WTC11 (cell line): ENCODE measurements around the gene CDHR5. TPM values are rescaled to one million over a fixed set of nuclear protein-coding genes. Genes with fewer than 3 reads are reported as not detected.
"Not testable (repeated sequence)": the region's sequence is repeated elsewhere in the genome, so short reads cannot be mapped to it uniquely, and the experiment has no call there.

Experiments used
- ATAC-seq: fragments of 200-7000 bp; cut with Tn5 transposase; 2 replicates; pipeline ENCODE4 v1.10.0; 2021; ENCODE audit warnings: mild to moderate bottlenecking, moderate library complexity
- CTCF ChIA-PET: fragments of 300-600 bp; sonication (Branson Sonifier 250); formaldehyde crosslinking; loops from one replicate; lab custom pipeline; 2021; ENCODE audit warnings: antibody characterized with exemption; lab: Charles Lee
- POLR2A ChIA-PET: fragments of 350-600 bp; sonication (Branson Sonifier 250); formaldehyde crosslinking; loops from one replicate; lab custom pipeline; 2021; ENCODE audit warnings: antibody characterized with exemption; lab: Charles Lee
- DNase-seq: peaks from one replicate; pipeline ENCODE4 v3.0.0; 2021; ENCODE audit warnings: low spot score
- H3K27ac Mint-ChIP-seq: 2 replicates; pipeline ENCODE4 v1.8.0; 2021; ENCODE audit warnings: mixed read lengths
- H3K27me3 Mint-ChIP-seq: 2 replicates; pipeline ENCODE4 v1.8.0; 2021; ENCODE audit warnings: low read depth, mild to moderate bottlenecking, moderate library complexity, mixed read lengths
- H3K36me3 Mint-ChIP-seq: 2 replicates; pipeline ENCODE4 v1.8.0; 2021; ENCODE audit warnings: mixed read lengths
- H3K4me1 Mint-ChIP-seq: 2 replicates; pipeline ENCODE4 v1.8.0; 2022; ENCODE audit warnings: mixed read lengths
- H3K4me3 Mint-ChIP-seq: 2 replicates; pipeline ENCODE4 v1.8.0; 2021; ENCODE audit warnings: mild to moderate bottlenecking, moderate library complexity, mixed read lengths
- H3K9me3 Mint-ChIP-seq: 2 replicates; pipeline ENCODE4 v1.8.0; 2021; ENCODE audit warnings: mixed read lengths
- ATF6 ChIP-seq: sonication (generic); formaldehyde crosslinking; IDR thresholded peaks from 2 replicates; pipeline ENCODE4 v1.8.1; 2023; ENCODE audit warnings: mild to moderate bottlenecking, missing genetic modification reagents
- CDX4 ChIP-seq: fragments of 250-450 bp; sonication (Bioruptor Pico); IDR thresholded peaks from 2 replicates; pipeline ENCODE4 v1.9.0; 2021; ENCODE audit warnings: moderate library complexity, mild to moderate bottlenecking, inconsistent platforms, borderline replicate concordance
- E2F5 ChIP-seq: sonication (generic); formaldehyde crosslinking; IDR thresholded peaks from 2 replicates; pipeline ENCODE4 v1.8.1; 2022; ENCODE audit warnings: mild to moderate bottlenecking, moderate library complexity, missing genetic modification reagents
- EMX1 ChIP-seq: fragments of 250-450 bp; sonication (Bioruptor Pico); IDR thresholded peaks from 2 replicates; pipeline ENCODE4 v1.8.0; 2021; ENCODE audit warnings: mild to moderate bottlenecking
- ETV6 ChIP-seq: sonication (generic); formaldehyde crosslinking; IDR thresholded peaks from 2 replicates; pipeline ENCODE4 v1.8.1; 2022; ENCODE audit warnings: mild to moderate bottlenecking, missing genetic modification reagents
- GTF2I ChIP-seq: fragments of 250-450 bp; sonication (Bioruptor Pico); conservative IDR thresholded peaks from 2 replicates; pipeline ENCODE4 v1.4.0; 2021; ENCODE audit warnings: mild to moderate bottlenecking
- IRF2 ChIP-seq: sonication (generic); formaldehyde crosslinking; IDR thresholded peaks from 2 replicates; pipeline ENCODE4 v1.8.0; 2022; ENCODE audit warnings: low read depth, missing genetic modification reagents, borderline replicate concordance
- KAT7 ChIP-seq: sonication (generic); formaldehyde crosslinking; IDR thresholded peaks from 2 replicates; pipeline ENCODE4 v1.8.1; 2023; ENCODE audit warnings: missing genetic modification reagents, mild to moderate bottlenecking, borderline replicate concordance
- NFYB ChIP-seq: sonication (generic); formaldehyde crosslinking; conservative IDR thresholded peaks from 2 replicates; pipeline ENCODE4 v1.8.0; 2022; ENCODE audit warnings: low read depth, missing genetic modification reagents
- NR2C2 ChIP-seq: sonication (generic); formaldehyde crosslinking; IDR thresholded peaks from 2 replicates; pipeline ENCODE4 v1.8.0; 2022; ENCODE audit warnings: mild to moderate bottlenecking, missing genetic modification reagents
- RORB ChIP-seq: fragments of 250-450 bp; sonication (Bioruptor Pico); IDR thresholded peaks from 2 replicates; pipeline ENCODE4 v1.9.0; 2021; ENCODE audit warnings: mild to moderate bottlenecking
- SMAD3 ChIP-seq: sonication (generic); formaldehyde crosslinking; IDR thresholded peaks from 2 replicates; pipeline ENCODE4 v1.8.0; 2022; ENCODE audit warnings: missing genetic modification reagents, mild to moderate bottlenecking, borderline replicate concordance
- SOX15 ChIP-seq: fragments of 250-450 bp; sonication (Bioruptor Pico); IDR thresholded peaks from 2 replicates; pipeline ENCODE4 v1.9.0; 2021; ENCODE audit warnings: mild to moderate bottlenecking
- ZNF138 ChIP-seq: sonication (generic); formaldehyde crosslinking; conservative IDR thresholded peaks from 2 replicates; pipeline ENCODE4 v1.8.1; 2022; ENCODE audit warnings: mild to moderate bottlenecking, moderate library complexity, missing genetic modification reagents
- ZNF232 ChIP-seq: sonication (generic); formaldehyde crosslinking; IDR thresholded peaks from 2 replicates; pipeline ENCODE4 v1.8.0; 2022; ENCODE audit warnings: mild to moderate bottlenecking, missing genetic modification reagents
- ZNF263 ChIP-seq: sonication (generic); formaldehyde crosslinking; IDR thresholded peaks from 2 replicates; pipeline ENCODE4 v1.8.1; 2022; ENCODE audit warnings: low read depth, mild to moderate bottlenecking, moderate library complexity, missing genetic modification reagents
- ZNF396 ChIP-seq: fragments of 250-450 bp; sonication (Bioruptor Pico); IDR thresholded peaks from 2 replicates; pipeline ENCODE4 v1.8.0; 2021; ENCODE audit warnings: mild to moderate bottlenecking, moderate library complexity, borderline replicate concordance
- ZNF416 ChIP-seq: fragments of 250-450 bp; sonication (Bioruptor Pico); IDR thresholded peaks from 2 replicates; pipeline ENCODE4 v1.9.0; 2021; ENCODE audit warnings: mild to moderate bottlenecking, inconsistent platforms
- ZNF512 ChIP-seq: sonication (generic); formaldehyde crosslinking; IDR thresholded peaks from 2 replicates; pipeline ENCODE4 v1.8.1; 2022; ENCODE audit warnings: missing genetic modification reagents, borderline replicate concordance
- total RNA-seq: library from RNA; stranded (reverse); gene quantifications from 3 replicates; pipeline ENCODE4 v1.2.3, GENCODE V29; 2021
- TF ChIP-seq, protein P1 (sequence below): sonication (generic); formaldehyde crosslinking; conservative IDR thresholded peaks from 2 replicates; pipeline ENCODE4 v1.8.1; 2023; ENCODE audit warnings: mild to moderate bottlenecking, low read depth, missing genetic modification reagents, moderate library complexity
- TF ChIP-seq, protein P2 (sequence below): sonication (generic); formaldehyde crosslinking; IDR thresholded peaks from 2 replicates; pipeline ENCODE4 v1.8.1; 2023; ENCODE audit warnings: mild to moderate bottlenecking, missing genetic modification reagents, moderate library complexity

CDHR5 gene
- total RNA-seq, 1 experiment from 2014 or later: 0.26 TPM

DNA sequence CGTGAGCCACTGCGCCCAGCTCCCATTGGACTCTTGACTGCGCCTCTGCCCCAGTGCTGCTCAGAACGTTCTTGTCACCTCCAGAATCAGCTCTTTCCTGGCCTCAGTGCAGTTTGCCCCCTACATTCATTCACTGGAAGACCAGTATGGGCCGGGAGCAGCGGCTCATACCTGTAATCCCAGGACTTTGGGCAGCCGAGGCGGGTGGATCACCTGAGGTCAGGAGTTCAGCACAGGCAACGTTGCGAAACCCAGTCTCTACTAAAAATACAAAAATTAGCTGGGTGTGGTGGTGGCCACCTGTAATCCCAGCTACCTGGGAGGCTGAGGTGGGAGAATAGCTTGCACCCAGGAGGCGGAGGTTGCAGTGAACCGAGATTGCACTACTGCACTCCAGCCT, 29.7 kb upstream of the CDHR5 start:
- CTCF ChIA-PET, H3K4me3 Mint-ChIP-seq, H3K27me3 Mint-ChIP-seq, H3K4me1 Mint-ChIP-seq, POLR2A ChIA-PET, DNase-seq, ATAC-seq, H3K27ac Mint-ChIP-seq, H3K9me3 Mint-ChIP-seq: not testable (repeated sequence)
- peaks cover 33% of the 10 kb centered on the region for H3K36me3 Mint-ChIP-seq

DNA sequence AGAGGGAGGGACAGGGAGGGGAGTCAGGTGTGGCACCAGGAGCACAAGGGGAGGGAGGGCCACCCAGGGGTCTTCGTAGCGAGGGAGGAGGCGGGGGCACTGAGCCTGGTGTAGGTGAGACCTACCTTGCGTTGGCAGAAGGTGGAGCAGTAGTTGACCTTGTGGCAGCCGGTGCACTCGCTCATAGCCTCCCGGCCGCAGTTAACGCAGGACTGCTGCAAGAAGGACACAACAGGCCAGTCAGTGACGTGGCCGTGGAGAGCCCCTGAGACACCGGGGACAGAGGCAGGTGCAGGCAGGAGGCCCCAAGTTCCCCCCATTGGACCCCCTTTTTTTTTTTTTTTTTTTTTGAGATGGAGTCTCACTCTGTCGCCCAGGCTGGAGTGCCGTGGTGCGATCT, 29.1 kb upstream of the CDHR5 start:
- H3K4me3 Mint-ChIP-seq: no peak overlapping the region
- H3K36me3 Mint-ChIP-seq: peaks cover 35% of the 10 kb centered on the region
- no peak overlapping the region for H3K27ac Mint-ChIP-seq
- ATAC-seq (no peak), DNase-seq (no peak)
- POLR2A ChIA-PET: no interaction called here
- no peaks in the 10 kb centered on the region for H3K4me1 Mint-ChIP-seq
- TF ChIP-seq NFYB (CRISPR knock-in tag) (no peak), ZNF263 (CRISPR knock-in tag) (no peak), GTF2I (CRISPR knock-in tag) (no peak), ZNF232 (CRISPR knock-in tag) (no peak), E2F5 (CRISPR knock-in tag) (no peak), CDX4 (CRISPR knock-in tag) (no peak), ZNF138 (CRISPR knock-in tag) (no peak), ATF6 (CRISPR knock-in tag) (no peak), ZNF416 (CRISPR knock-in tag) (no peak), ETV6 (CRISPR knock-in tag) (no peak)
- TF ChIP-seq, protein P1, sequence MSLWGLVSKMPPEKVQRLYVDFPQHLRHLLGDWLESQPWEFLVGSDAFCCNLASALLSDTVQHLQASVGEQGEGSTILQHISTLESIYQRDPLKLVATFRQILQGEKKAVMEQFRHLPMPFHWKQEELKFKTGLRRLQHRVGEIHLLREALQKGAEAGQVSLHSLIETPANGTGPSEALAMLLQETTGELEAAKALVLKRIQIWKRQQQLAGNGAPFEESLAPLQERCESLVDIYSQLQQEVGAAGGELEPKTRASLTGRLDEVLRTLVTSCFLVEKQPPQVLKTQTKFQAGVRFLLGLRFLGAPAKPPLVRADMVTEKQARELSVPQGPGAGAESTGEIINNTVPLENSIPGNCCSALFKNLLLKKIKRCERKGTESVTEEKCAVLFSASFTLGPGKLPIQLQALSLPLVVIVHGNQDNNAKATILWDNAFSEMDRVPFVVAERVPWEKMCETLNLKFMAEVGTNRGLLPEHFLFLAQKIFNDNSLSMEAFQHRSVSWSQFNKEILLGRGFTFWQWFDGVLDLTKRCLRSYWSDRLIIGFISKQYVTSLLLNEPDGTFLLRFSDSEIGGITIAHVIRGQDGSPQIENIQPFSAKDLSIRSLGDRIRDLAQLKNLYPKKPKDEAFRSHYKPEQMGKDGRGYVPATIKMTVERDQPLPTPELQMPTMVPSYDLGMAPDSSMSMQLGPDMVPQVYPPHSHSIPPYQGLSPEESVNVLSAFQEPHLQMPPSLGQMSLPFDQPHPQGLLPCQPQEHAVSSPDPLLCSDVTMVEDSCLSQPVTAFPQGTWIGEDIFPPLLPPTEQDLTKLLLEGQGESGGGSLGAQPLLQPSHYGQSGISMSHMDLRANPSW (CRISPR knock-in tag): no peak
- no peaks in the 10 kb centered on the region for H3K9me3 Mint-ChIP-seq
- CTCF ChIA-PET: no interaction called here
- no peaks in the 10 kb centered on the region for H3K27me3 Mint-ChIP-seq

- DNase-seq, CTCF ChIA-PET, POLR2A ChIA-PET, H3K27me3 Mint-ChIP-seq, H3K4me1 Mint-ChIP-seq, H3K9me3 Mint-ChIP-seq, ATAC-seq, H3K4me3 Mint-ChIP-seq, H3K27ac Mint-ChIP-seq: not testable (repeated sequence)
- H3K36me3 Mint-ChIP-seq: peaks cover 37% of the 10 kb centered on the region
Observed at GRCh38 chr11:653136-653535, 28.4 kb upstream of the CDHR5 start.

DNA sequence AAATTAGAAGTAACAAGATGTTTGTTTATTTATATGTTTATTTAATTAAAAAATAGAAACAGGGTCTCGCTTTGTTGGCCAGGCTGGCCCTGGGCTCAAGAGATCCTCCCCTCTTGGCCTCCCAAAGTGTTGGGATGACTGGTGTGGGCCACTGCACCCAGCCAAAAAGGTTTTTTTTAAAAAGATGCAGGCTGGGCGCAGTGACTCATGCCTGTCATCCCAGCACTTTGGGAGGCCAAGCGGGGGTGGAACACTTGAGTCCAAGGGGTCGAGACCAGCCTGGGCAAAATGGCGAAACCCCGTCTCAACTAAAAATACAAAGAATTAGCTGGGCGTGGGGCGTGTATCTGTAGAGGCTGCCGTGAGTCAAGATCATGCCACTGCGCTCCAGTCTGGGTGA, 25.7 kb upstream of the CDHR5 start:
- no peak overlapping the region for H3K27ac Mint-ChIP-seq
- DNase-seq: no peak
- CTCF ChIA-PET: no interaction called here
- POLR2A ChIA-PET: no interaction called here
- no peaks in the 10 kb centered on the region for H3K27me3 Mint-ChIP-seq
- 0 out of 2 replicates have a peak, but pooled peaks cover 2% of the 10 kb centered on the region for H3K4me1 Mint-ChIP-seq
- H3K4me3 Mint-ChIP-seq: no peak overlapping the region
- ATAC-seq: no peak
- no peaks in the 10 kb centered on the region for H3K9me3 Mint-ChIP-seq
- peaks cover 34% of the 10 kb centered on the region for H3K36me3 Mint-ChIP-seq
- no peak for TF ChIP-seq NR2C2 (CRISPR knock-in tag)
- TF ChIP-seq ZNF396 (CRISPR knock-in tag): no peak
- TF ChIP-seq ZNF138 (CRISPR knock-in tag): no peak
- TF ChIP-seq KAT7 (CRISPR knock-in tag): no peak
- no peak for TF ChIP-seq ZNF512 (CRISPR knock-in tag)
- TF ChIP-seq CDX4 (CRISPR knock-in tag): no peak
- TF ChIP-seq SMAD3 (CRISPR knock-in tag): no peak
- no peak for TF ChIP-seq RORB (CRISPR knock-in tag)
- TF ChIP-seq, protein P2, sequence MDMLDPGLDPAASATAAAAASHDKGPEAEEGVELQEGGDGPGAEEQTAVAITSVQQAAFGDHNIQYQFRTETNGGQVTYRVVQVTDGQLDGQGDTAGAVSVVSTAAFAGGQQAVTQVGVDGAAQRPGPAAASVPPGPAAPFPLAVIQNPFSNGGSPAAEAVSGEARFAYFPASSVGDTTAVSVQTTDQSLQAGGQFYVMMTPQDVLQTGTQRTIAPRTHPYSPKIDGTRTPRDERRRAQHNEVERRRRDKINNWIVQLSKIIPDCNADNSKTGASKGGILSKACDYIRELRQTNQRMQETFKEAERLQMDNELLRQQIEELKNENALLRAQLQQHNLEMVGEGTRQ (CRISPR knock-in tag): no peak
- no peak for TF ChIP-seq SOX15 (CRISPR knock-in tag)
- TF ChIP-seq IRF2 (CRISPR knock-in tag): no peak
- no peak for TF ChIP-seq EMX1 (CRISPR knock-in tag)
